ENCODE results near the gene CHST13. TPM values are rescaled to one million over a fixed set of nuclear protein-coding genes. Genes with fewer than 3 reads are reported as not detected.
A peak's percentile ranks its signal among the peaks of the same experiment; 100 is the strongest.

Gene CHST13
- total and polyA plus RNA-seq, 7 donors = 0.07 to 0.20 TPM; not detected in 5

GRCh38 chr3:126525853-126526667 is 2.1 kb downstream of the CHST13 start:
- peaks cover 0 to 4% (median 0%) of the 10 kb centered on the region in 3 donors for H3K27me3 ChIP-seq (ENCODE audit: insufficient read depth in 3 of 3, low read length in 2 of 3)
- H3K4me1 ChIP-seq = peaks cover 3% of the 10 kb centered on the region
- ATAC-seq (no peak), DNase-seq (peak in 1 of 2 donors; percentile 35)
- H3K27ac ChIP-seq = no peak overlapping the region
- no peak overlapping the region for H3K4me3 ChIP-seq
- WGBS, 3 donors = 91 to 92% (median 92%) methylated on average over 7 to 8 of the region's 8 CpGs
- intact Hi-C loops (cut with DNase I) = loop anchor here (10.0 kb wide), 2 partner anchors 129 to 1019 kb away; partner anchors contain the start of gene TXNRD3 (in 1 of the 2)
- H3K36me3 ChIP-seq (ENCODE audit: insufficient read depth in 1 of 2, low read depth in 1 of 2) = no peaks in the 10 kb centered on the region
- no peak for TF ChIP-seq CTCF (IDR thresholded peaks at IDR 0.05)
- no peaks in the 10 kb centered on the region for H3K9me3 ChIP-seq

GRCh38 chr3:126526668-126527005 is 2.7 kb downstream of the CHST13 start:
- H3K27ac ChIP-seq = no peak overlapping the region
- H3K36me3 ChIP-seq (ENCODE audit: insufficient read depth in 1 of 2, low read depth in 1 of 2) = no peaks in the 10 kb centered on the region
- ATAC-seq (no peak), DNase-seq (peak in 1 of 2 donors; percentile 25)
- peaks cover 3% of the 10 kb centered on the region for H3K4me1 ChIP-seq
- H3K9me3 ChIP-seq = no peaks in the 10 kb centered on the region
- H3K4me3 ChIP-seq = no peak overlapping the region
- no peak for TF ChIP-seq CTCF (IDR thresholded peaks at IDR 0.05)
- intact Hi-C loops (cut with DNase I) = loop anchor here (10.0 kb wide), 2 partner anchors 128 to 1018 kb away; partner anchors contain the start of gene TXNRD3 (in 1 of the 2)
- WGBS, 3 donors = 86 to 92% (median 90%) methylated on average over 7 of the region's 7 CpGs
- peaks cover 0 to 4% (median 0%) of the 10 kb centered on the region in 3 donors for H3K27me3 ChIP-seq (ENCODE audit: insufficient read depth in 3 of 3, low read length in 2 of 3)

GRCh38 chr3:126527006-126527405 is 3.1 kb downstream of the CHST13 start:
- ATAC-seq (no peak), DNase-seq (peak in 1 of 2 donors; percentile 41)
- H3K27me3 ChIP-seq (ENCODE audit: insufficient read depth in 3 of 3, low read length in 2 of 3) = peaks cover 0 to 4% (median 0%) of the 10 kb centered on the region in 3 donors
- H3K9me3 ChIP-seq = no peaks in the 10 kb centered on the region
- no peak overlapping the region for H3K4me3 ChIP-seq
- H3K36me3 ChIP-seq (ENCODE audit: insufficient read depth in 1 of 2, low read depth in 1 of 2) = no peaks in the 10 kb centered on the region
- TF ChIP-seq CTCF (IDR thresholded peaks at IDR 0.05) = no peak
- H3K27ac ChIP-seq = no peak overlapping the region
- intact Hi-C loops (cut with DNase I) = loop anchor here (10.0 kb wide), 2 partner anchors 128 to 1018 kb away; partner anchors contain the start of gene TXNRD3 (in 1 of the 2)
- WGBS, 3 donors = 83 to 91% (median 87%) methylated on average over 7 of the region's 7 CpGs
- H3K4me1 ChIP-seq = peaks cover 3% of the 10 kb centered on the region

GRCh38 chr3:126527455-126528211 is 3.7 kb downstream of the CHST13 start:
- H3K4me1 ChIP-seq = peaks cover 3% of the 10 kb centered on the region
- no peak overlapping the region for H3K27ac ChIP-seq
- no peaks in the 10 kb centered on the region for H3K36me3 ChIP-seq (ENCODE audit: insufficient read depth in 1 of 2, low read depth in 1 of 2)
- ATAC-seq = no peak
- WGBS, 3 donors = 71 to 79% (median 78%) methylated on average over 6 of the region's 6 CpGs
- peaks cover 0 to 4% (median 0%) of the 10 kb centered on the region in 3 donors for H3K27me3 ChIP-seq (ENCODE audit: insufficient read depth in 3 of 3, low read length in 2 of 3)
- H3K4me3 ChIP-seq = no peak overlapping the region
- H3K9me3 ChIP-seq = no peaks in the 10 kb centered on the region
- intact Hi-C loops (cut with DNase I) = loop anchor here (10.0 kb wide), 2 partner anchors 127 to 1017 kb away; partner anchors contain the start of gene TXNRD3 (in 1 of the 2)
- TF ChIP-seq CTCF (IDR thresholded peaks at IDR 0.05) = no peak
- peak in 1 of 2 donors; percentile 18 for DNase-seq

All from psoas muscle (tissue), 8 donors.